Activated naive CD8-positive, alpha-beta T cell treated with anti-CD3 and anti-CD28 coated beads, Interleukin-2, amount 50 U/mL, for 24 hours (primary cell): ENCODE results near the gene ATRNL1.

Experiments
- ATAC-seq: fragments of 150-1000 bp; cut with Tn5 transposase; one replicate; pipeline ENCODE4 v1.10.0; 2021
- DNase-seq: peaks from one replicate; pipeline ENCODE4 v3.0.0; 2021
- H3K27ac Mint-ChIP-seq: one replicate; pipeline ENCODE4 v1.8.0; 2021; ENCODE audit warnings: mild to moderate bottlenecking, mixed read lengths
- H3K27me3 Mint-ChIP-seq: one replicate; pipeline ENCODE4 v1.8.0; 2021; ENCODE audit warnings: mixed read lengths
- H3K36me3 Mint-ChIP-seq: one replicate; pipeline ENCODE4 v1.8.0; 2021; ENCODE audit warnings: low read depth, mixed read lengths
- H3K4me1 Mint-ChIP-seq: one replicate; pipeline ENCODE4 v1.8.0; 2021; ENCODE audit warnings: mixed read lengths
- H3K4me3 Mint-ChIP-seq: one replicate; pipeline ENCODE4 v1.8.0; 2021; ENCODE audit warnings: mild to moderate bottlenecking, moderate library complexity, mixed read lengths
- H3K9me3 Mint-ChIP-seq: one replicate; pipeline ENCODE4 v1.8.0; 2021; ENCODE audit warnings: mixed read lengths

Gene ATRNL1

GRCh38 chr10:115624448-115624847 is 531.3 kb downstream of the ATRNL1 start:
- H3K27me3 Mint-ChIP-seq = no peaks in the 10 kb centered on the region
- no peaks in the 10 kb centered on the region for H3K36me3 Mint-ChIP-seq
- H3K27ac Mint-ChIP-seq = no peak overlapping the region
- no peak for DNase-seq
- H3K4me3 Mint-ChIP-seq = no peak overlapping the region
- no peaks in the 10 kb centered on the region for H3K9me3 Mint-ChIP-seq
- no peak for ATAC-seq
- H3K4me1 Mint-ChIP-seq = no peaks in the 10 kb centered on the region

DNA sequence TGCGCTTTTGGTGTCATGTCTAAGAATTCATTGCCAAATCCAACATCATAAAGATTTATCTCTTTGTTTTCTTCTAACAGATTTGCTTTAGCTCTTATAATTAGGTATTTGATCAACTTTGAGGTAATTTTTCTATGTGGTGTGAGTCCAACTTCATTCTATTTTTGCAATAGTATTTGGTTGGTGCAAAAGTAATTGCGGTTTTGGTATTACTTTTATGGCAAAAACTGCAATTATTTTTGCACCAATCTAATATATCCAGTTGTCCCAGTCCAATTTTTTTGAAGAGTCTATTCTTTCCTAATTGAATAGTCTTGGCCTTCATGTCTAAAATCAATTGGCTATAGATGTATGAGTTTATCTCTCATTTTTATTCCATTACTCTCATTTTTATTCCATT is 535.5 kb downstream of the ATRNL1 start:
- no peak for DNase-seq
- Mint-ChIP-seq H3K4me1 (no peaks in the 10 kb centered on the region), H3K36me3 (no peaks in the 10 kb centered on the region), H3K27me3 (no peaks in the 10 kb centered on the region), H3K27ac (no peak overlapping the region), H3K4me3 (no peak overlapping the region), H3K9me3 (no peaks in the 10 kb centered on the region)
- ATAC-seq = no peak

DNA sequence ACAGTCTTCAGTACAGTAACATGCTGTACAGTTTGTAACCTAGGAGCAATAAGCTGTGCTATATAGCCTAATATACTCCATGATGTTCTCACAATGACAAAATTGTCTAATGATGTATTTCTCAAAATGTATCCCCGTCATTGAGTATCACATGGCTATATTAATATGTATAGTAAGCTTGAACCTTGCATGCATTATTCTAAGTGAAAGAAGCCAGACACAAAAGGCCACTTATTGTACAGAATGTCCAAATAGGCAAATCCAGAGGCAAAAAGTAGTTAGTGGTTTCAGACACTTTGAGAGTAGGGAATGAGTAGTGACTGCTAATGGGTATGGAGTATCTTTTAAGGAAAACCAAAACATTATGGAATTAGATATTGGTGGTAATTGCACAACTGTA is 545.1 kb downstream of the ATRNL1 start:
- no peaks in the 10 kb centered on the region for H3K36me3 Mint-ChIP-seq
- H3K27ac Mint-ChIP-seq = no peak overlapping the region
- H3K4me1 Mint-ChIP-seq = no peaks in the 10 kb centered on the region
- DNase-seq (no peak), ATAC-seq (no peak)
- peaks cover 7% of the 10 kb centered on the region for H3K9me3 Mint-ChIP-seq
- H3K4me3 Mint-ChIP-seq = no peak overlapping the region
- H3K27me3 Mint-ChIP-seq = no peaks in the 10 kb centered on the region

GRCh38 chr10:115649217-115649616 is 556.1 kb downstream of the ATRNL1 start:
- Mint-ChIP-seq H3K27ac (no peak overlapping the region), H3K9me3 (no peaks in the 10 kb centered on the region), H3K4me1 (no peaks in the 10 kb centered on the region), H3K36me3 (no peaks in the 10 kb centered on the region), H3K4me3 (no peak overlapping the region), H3K27me3 (no peaks in the 10 kb centered on the region)
- ATAC-seq (no peak), DNase-seq (no peak)

DNA sequence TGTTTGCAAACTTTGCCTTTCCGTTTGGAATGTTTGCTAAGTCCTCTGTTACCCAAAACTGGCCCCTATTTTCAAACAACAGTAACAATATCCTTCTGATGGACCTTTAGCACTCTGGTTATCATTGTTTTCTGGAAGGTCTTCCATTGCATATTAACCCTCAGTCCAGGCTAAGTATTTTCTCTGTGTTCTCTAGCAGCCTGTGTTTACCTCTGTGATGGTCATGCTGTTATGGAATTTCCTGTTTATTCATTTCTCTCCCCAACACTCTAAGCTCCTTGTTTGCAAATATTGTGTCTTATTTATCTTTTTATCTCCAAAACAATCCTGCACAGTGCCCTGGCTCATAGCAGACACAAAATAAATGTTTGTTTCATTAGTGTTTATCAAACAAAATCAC is 560.3 kb downstream of the ATRNL1 start:
- no peaks in the 10 kb centered on the region for H3K4me1 Mint-ChIP-seq
- DNase-seq = no peak
- H3K9me3 Mint-ChIP-seq = no peaks in the 10 kb centered on the region
- H3K27me3 Mint-ChIP-seq = no peaks in the 10 kb centered on the region
- no peaks in the 10 kb centered on the region for H3K36me3 Mint-ChIP-seq
- ATAC-seq = no peak
- no peak overlapping the region for H3K4me3 Mint-ChIP-seq
- no peak overlapping the region for H3K27ac Mint-ChIP-seq

GRCh38 chr10:115654961-115655360 is 561.8 kb downstream of the ATRNL1 start:
- no peak overlapping the region for H3K4me3 Mint-ChIP-seq

DNA sequence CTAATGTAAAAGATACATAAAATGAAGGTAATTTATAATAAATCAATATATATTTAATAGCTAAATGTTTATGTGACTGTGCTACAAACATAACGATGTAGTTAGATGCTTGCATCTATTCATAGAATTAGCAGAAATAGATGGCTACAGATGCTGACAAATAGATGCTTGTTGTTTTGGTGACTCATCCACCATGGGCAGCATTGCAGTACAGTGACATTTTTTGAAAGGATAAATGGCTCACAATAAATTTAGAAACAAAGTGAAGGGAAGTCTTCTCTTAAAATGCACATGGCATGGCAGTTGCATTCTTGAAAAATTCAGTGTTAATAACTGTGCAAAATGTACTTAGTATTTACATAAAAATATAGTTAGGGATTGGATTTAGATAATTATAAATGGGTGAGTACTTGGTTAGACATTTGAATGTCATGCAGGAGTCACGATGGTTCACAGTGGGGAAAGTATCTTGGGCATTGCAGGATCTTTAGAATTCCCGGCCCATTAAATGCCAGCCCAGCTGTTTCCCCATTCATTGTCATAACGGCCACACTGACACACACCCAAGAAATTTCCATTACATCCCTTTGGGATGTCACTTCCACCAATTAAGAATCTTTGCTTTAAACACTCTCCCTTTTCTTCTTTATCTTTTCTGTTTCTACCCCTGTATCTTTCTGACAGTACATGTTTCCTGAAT is 564.1 kb downstream of the ATRNL1 start:
- ATAC-seq (no peak), DNase-seq (no peak)
- H3K27ac Mint-ChIP-seq = no peak overlapping the region
- no peaks in the 10 kb centered on the region for H3K4me1 Mint-ChIP-seq
- no peaks in the 10 kb centered on the region for H3K9me3 Mint-ChIP-seq
- H3K27me3 Mint-ChIP-seq = no peaks in the 10 kb centered on the region
- H3K36me3 Mint-ChIP-seq = no peaks in the 10 kb centered on the region
- H3K4me3 Mint-ChIP-seq = no peak overlapping the region

More at GRCh38 chr10:115654961-115655360, 561.8 kb downstream of the ATRNL1 start:
- ATAC-seq (no peak), DNase-seq (no peak)
- H3K4me1 Mint-ChIP-seq = no peaks in the 10 kb centered on the region
- H3K36me3 Mint-ChIP-seq = no peaks in the 10 kb centered on the region
- no peaks in the 10 kb centered on the region for H3K27me3 Mint-ChIP-seq
- no peak overlapping the region for H3K27ac Mint-ChIP-seq
- no peaks in the 10 kb centered on the region for H3K9me3 Mint-ChIP-seq

GRCh38 chr10:115659616-115660015 is 566.5 kb downstream of the ATRNL1 start:
- DNase-seq = no peak
- Mint-ChIP-seq H3K27me3 (no peaks in the 10 kb centered on the region), H3K4me1 (no peaks in the 10 kb centered on the region), H3K36me3 (no peaks in the 10 kb centered on the region), H3K9me3 (no peaks in the 10 kb centered on the region), H3K4me3 (no peak overlapping the region), H3K27ac (no peak overlapping the region)
- no peak for ATAC-seq

DNA sequence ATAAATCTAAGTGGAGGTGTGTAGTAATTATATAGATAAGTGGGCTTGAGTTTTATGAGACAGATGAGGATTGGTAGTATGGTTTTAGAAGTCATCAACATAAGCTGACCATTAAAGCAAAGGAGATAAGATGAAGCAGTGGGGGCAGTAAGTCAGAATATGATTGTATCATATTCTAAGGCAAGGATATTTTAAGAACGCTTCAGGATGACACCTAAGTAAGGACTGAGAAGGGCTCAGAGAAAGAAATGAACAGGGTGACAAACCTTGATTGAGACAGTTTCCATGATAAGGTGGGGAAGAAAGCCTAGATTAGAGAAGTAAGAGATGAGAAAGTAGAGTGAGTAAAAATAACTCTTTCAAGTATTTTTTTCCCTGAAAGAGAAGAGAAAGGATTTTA is 567.2 kb downstream of the ATRNL1 start:
- no peaks in the 10 kb centered on the region for H3K4me1 Mint-ChIP-seq
- ATAC-seq (no peak), DNase-seq (no peak)
- no peaks in the 10 kb centered on the region for H3K9me3 Mint-ChIP-seq
- H3K27ac Mint-ChIP-seq = no peak overlapping the region
- H3K27me3 Mint-ChIP-seq = no peaks in the 10 kb centered on the region
- no peaks in the 10 kb centered on the region for H3K36me3 Mint-ChIP-seq
- no peak overlapping the region for H3K4me3 Mint-ChIP-seq

DNA sequence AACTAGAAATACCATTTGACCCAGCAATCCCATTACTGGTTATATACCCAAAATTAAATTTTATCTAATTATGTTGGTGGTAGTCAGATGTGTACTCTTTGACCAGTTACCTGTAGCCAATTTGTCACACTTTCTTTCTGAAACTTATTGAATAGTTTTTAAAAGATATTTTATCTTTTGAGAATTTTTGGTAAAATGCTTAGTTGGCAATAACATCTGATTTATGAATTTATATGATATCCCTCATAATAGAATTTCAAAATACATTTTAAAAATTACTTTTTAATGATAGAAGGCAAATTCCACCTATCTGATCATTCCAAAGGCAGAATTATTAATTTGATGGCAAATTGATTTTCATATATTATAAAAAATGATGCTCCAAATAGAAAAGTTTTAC is 569.3 kb downstream of the ATRNL1 start:
- H3K27me3 Mint-ChIP-seq = no peaks in the 10 kb centered on the region
- DNase-seq (no peak), ATAC-seq (no peak)
- H3K4me1 Mint-ChIP-seq = no peaks in the 10 kb centered on the region
- H3K27ac Mint-ChIP-seq = no peak overlapping the region
- no peak overlapping the region for H3K4me3 Mint-ChIP-seq
- H3K36me3 Mint-ChIP-seq = no peaks in the 10 kb centered on the region
- no peaks in the 10 kb centered on the region for H3K9me3 Mint-ChIP-seq

DNA sequence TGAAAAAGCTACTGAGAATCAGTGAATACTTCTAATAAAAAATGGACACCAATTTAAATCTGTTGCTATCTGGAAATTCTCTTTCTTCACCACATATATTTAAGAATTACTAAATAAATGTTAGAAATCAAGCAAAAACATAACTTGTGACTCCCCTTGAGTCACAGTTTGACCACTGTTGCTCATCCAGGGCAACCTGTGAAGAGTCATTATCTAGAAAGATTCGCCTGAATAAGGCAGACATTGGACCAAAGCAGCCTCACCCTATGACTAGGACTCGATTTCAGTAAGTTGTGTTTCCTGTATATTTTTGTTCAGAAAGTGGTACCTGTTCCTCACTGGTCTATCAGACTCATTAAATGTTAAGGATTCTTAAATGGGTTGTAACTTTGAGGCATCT is 572.4 kb downstream of the ATRNL1 start:
- Mint-ChIP-seq H3K36me3 (no peaks in the 10 kb centered on the region), H3K27ac (no peak overlapping the region), H3K4me3 (no peak overlapping the region), H3K9me3 (no peaks in the 10 kb centered on the region), H3K4me1 (no peaks in the 10 kb centered on the region), H3K27me3 (no peaks in the 10 kb centered on the region)
- DNase-seq (no peak), ATAC-seq (no peak)

DNA sequence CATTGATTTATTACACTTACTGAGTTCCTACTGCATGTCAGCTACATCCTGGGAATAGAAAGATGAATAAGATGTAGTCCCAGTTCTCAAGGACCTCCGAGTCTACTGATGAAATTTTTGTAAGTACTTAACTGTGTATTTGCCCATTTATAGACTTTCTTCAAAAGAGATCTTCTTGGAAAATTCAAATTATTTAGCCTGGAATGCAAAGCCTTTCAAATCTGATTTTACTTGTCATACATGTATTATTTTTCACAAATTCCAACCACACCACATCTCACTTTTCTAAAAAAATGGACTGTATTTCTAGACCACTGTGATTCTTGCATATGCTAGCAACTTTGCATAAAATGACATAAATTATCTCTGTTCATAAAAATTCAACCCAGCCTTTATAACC is 581.3 kb downstream of the ATRNL1 start:
- H3K36me3 Mint-ChIP-seq = no peaks in the 10 kb centered on the region
- H3K9me3 Mint-ChIP-seq = peaks cover 5% of the 10 kb centered on the region
- H3K27me3 Mint-ChIP-seq = no peaks in the 10 kb centered on the region
- H3K4me3 Mint-ChIP-seq = no peak overlapping the region
- ATAC-seq = no peak
- DNase-seq = no peak
- H3K4me1 Mint-ChIP-seq = no peaks in the 10 kb centered on the region
- H3K27ac Mint-ChIP-seq = no peak overlapping the region

GRCh38 chr10:115696747-115697146 is 603.6 kb downstream of the ATRNL1 start:
- no peaks in the 10 kb centered on the region for H3K27me3 Mint-ChIP-seq

GRCh38 chr10:115706026-115706425 is 612.9 kb downstream of the ATRNL1 start:
- Mint-ChIP-seq H3K4me1 (no peaks in the 10 kb centered on the region), H3K9me3 (no peaks in the 10 kb centered on the region), H3K36me3 (no peaks in the 10 kb centered on the region), H3K4me3 (no peak overlapping the region), H3K27me3 (no peaks in the 10 kb centered on the region), H3K27ac (no peak overlapping the region)
- DNase-seq = no peak
- ATAC-seq = no peak

More at GRCh38 chr10:115696747-115697146, 603.6 kb downstream of the ATRNL1 start:
- DNase-seq = no peak
- no peak overlapping the region for H3K27ac Mint-ChIP-seq
- no peaks in the 10 kb centered on the region for H3K4me1 Mint-ChIP-seq
- H3K4me3 Mint-ChIP-seq = no peak overlapping the region
- H3K36me3 Mint-ChIP-seq = no peaks in the 10 kb centered on the region
- H3K9me3 Mint-ChIP-seq = peaks cover 4% of the 10 kb centered on the region
- no peak for ATAC-seq

GRCh38 chr10:115706488-115707076 is 613.4 kb downstream of the ATRNL1 start:
- DNase-seq (no peak), ATAC-seq (no peak)
- no peak overlapping the region for H3K4me3 Mint-ChIP-seq
- no peaks in the 10 kb centered on the region for H3K9me3 Mint-ChIP-seq
- H3K4me1 Mint-ChIP-seq = no peaks in the 10 kb centered on the region
- no peaks in the 10 kb centered on the region for H3K36me3 Mint-ChIP-seq
- H3K27me3 Mint-ChIP-seq = no peaks in the 10 kb centered on the region
- H3K27ac Mint-ChIP-seq = no peak overlapping the region

DNA sequence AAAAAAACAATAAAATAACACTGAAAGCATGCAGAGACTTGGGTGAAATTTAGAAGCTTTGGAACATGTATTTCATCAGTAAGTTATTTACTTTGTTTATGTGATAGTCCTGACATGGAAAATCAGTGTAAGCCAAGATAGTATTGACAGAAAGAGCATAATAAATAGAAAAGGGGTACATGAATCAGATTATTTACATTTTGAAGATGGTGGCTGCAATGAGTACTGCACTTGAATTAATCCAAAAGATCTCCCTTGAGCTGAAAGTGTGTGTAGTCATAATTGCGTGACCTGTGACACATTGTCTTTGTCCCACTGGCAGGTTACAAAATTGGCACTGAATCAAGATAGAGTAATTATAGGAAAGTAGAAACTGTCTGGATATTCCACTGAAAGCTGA is 617.0 kb downstream of the ATRNL1 start:
- Mint-ChIP-seq H3K4me1 (no peaks in the 10 kb centered on the region), H3K4me3 (no peak overlapping the region), H3K27me3 (no peaks in the 10 kb centered on the region), H3K36me3 (no peaks in the 10 kb centered on the region), H3K9me3 (no peaks in the 10 kb centered on the region), H3K27ac (no peak overlapping the region)
- no peak for ATAC-seq
- DNase-seq = no peak
